Measurements from ENCODE around the gene SMCO4. TPM values are rescaled to one million over a fixed set of nuclear protein-coding genes. Genes with fewer than 3 reads are reported as not detected.
A peak's percentile ranks its signal among the peaks of the same experiment; 100 is the strongest.

SMCO4 gene
- total RNA-seq, 2 donors from 2014 or later = 6.6 to 8.9 TPM

- Mint-ChIP-seq H3K4me1 (peaks cover 70% of the 10 kb centered on the region), H3K36me3 (ENCODE audit: low read depth) (no peaks in the 10 kb centered on the region), H3K4me3 (peak overlapping the region; percentile 74), H3K27me3 (no peaks in the 10 kb centered on the region), H3K27ac (peak overlapping the region; percentile 93)
- no peaks in the 10 kb centered on the region for H3K9me3 ChIP-seq (ENCODE audit: control insufficient read depth, low read length, poor library complexity, severe bottlenecking)
- no peak for ATAC-seq
- DNase-seq = no peak
These were observed 12.7 kb downstream of the SMCO4 start for GRCh38 chr11:93530468-93530826.

- peak overlapping the region; percentile 74 for H3K4me3 Mint-ChIP-seq
- DNase-seq = no peak
- H3K27me3 Mint-ChIP-seq = no peaks in the 10 kb centered on the region
- ATAC-seq = peak; percentile 20
- H3K9me3 ChIP-seq (ENCODE audit: control insufficient read depth, low read length, poor library complexity, severe bottlenecking) = no peaks in the 10 kb centered on the region
- peaks cover 69% of the 10 kb centered on the region for H3K4me1 Mint-ChIP-seq
- no peaks in the 10 kb centered on the region for H3K36me3 Mint-ChIP-seq (ENCODE audit: low read depth)
- peak overlapping the region; percentile 93 for H3K27ac Mint-ChIP-seq
These were observed 13.3 kb downstream of the SMCO4 start for GRCh38 chr11:93529707-93530467.

- Mint-ChIP-seq H3K27me3 (no peaks in the 10 kb centered on the region), H3K27ac (peak overlapping the region; percentile 93), H3K36me3 (ENCODE audit: low read depth) (peaks cover 2% of the 10 kb centered on the region), H3K4me3 (peak overlapping the region; percentile 53), H3K4me1 (peaks cover 76% of the 10 kb centered on the region)
- ATAC-seq (no peak), DNase-seq (no peak)
- no peaks in the 10 kb centered on the region for H3K9me3 ChIP-seq (ENCODE audit: control insufficient read depth, low read length, poor library complexity, severe bottlenecking)
These were observed 14.2 kb downstream of the SMCO4 start for GRCh38 chr11:93528757-93529645.

GRCh38 chr11:93528252-93528651, 14.9 kb downstream of the SMCO4 start:
- peak overlapping the region; percentile 93 for H3K27ac Mint-ChIP-seq
- ATAC-seq (no peak), DNase-seq (no peak)
- peak overlapping the region; percentile 53 for H3K4me3 Mint-ChIP-seq
- no peaks in the 10 kb centered on the region for H3K27me3 Mint-ChIP-seq
- H3K4me1 Mint-ChIP-seq = peaks cover 75% of the 10 kb centered on the region
- no peaks in the 10 kb centered on the region for H3K9me3 ChIP-seq (ENCODE audit: control insufficient read depth, low read length, poor library complexity, severe bottlenecking)
- peaks cover 2% of the 10 kb centered on the region for H3K36me3 Mint-ChIP-seq (ENCODE audit: low read depth)

- H3K36me3 Mint-ChIP-seq (ENCODE audit: low read depth) = peaks cover 2% of the 10 kb centered on the region
- peak overlapping the region; percentile 95 for H3K27ac Mint-ChIP-seq
- H3K27me3 Mint-ChIP-seq = no peaks in the 10 kb centered on the region
- no peak for DNase-seq
- H3K4me3 Mint-ChIP-seq = peak overlapping the region; percentile 80
- H3K4me1 Mint-ChIP-seq = peaks cover 71% of the 10 kb centered on the region
- H3K9me3 ChIP-seq (ENCODE audit: control insufficient read depth, low read length, poor library complexity, severe bottlenecking) = no peaks in the 10 kb centered on the region
- peak; percentile 42 for ATAC-seq
These were observed 16.3 kb downstream of the SMCO4 start for GRCh38 chr11:93526641-93527583.

- peak overlapping the region; percentile 80 for H3K4me3 Mint-ChIP-seq
- peak overlapping the region; percentile 95 for H3K27ac Mint-ChIP-seq
- peaks cover 73% of the 10 kb centered on the region for H3K4me1 Mint-ChIP-seq
These were observed 16.9 kb downstream of the SMCO4 start for GRCh38 chr11:93526346-93526633.

GRCh38 chr11:93525601-93526345, 17.4 kb downstream of the SMCO4 start:
- H3K4me3 Mint-ChIP-seq = peak overlapping the region; percentile 80
- ATAC-seq (peak; percentile 40), DNase-seq (no peak)
- no peaks in the 10 kb centered on the region for H3K9me3 ChIP-seq (ENCODE audit: control insufficient read depth, low read length, poor library complexity, severe bottlenecking)
- no peaks in the 10 kb centered on the region for H3K27me3 Mint-ChIP-seq
- H3K36me3 Mint-ChIP-seq (ENCODE audit: low read depth) = peaks cover 2% of the 10 kb centered on the region
- peaks cover 73% of the 10 kb centered on the region for H3K4me1 Mint-ChIP-seq
- H3K27ac Mint-ChIP-seq = peak overlapping the region; percentile 95

More at GRCh38 chr11:93526346-93526633, 16.9 kb downstream of the SMCO4 start:
- DNase-seq (no peak), ATAC-seq (peak; percentile 12)
- no peaks in the 10 kb centered on the region for H3K9me3 ChIP-seq (ENCODE audit: control insufficient read depth, low read length, poor library complexity, severe bottlenecking)
- peaks cover 2% of the 10 kb centered on the region for H3K36me3 Mint-ChIP-seq (ENCODE audit: low read depth)
- no peaks in the 10 kb centered on the region for H3K27me3 Mint-ChIP-seq

- peaks cover 2% of the 10 kb centered on the region for H3K36me3 Mint-ChIP-seq (ENCODE audit: low read depth)
- H3K27ac Mint-ChIP-seq = peak overlapping the region; percentile 95
- H3K9me3 ChIP-seq (ENCODE audit: control insufficient read depth, low read length, poor library complexity, severe bottlenecking) = no peaks in the 10 kb centered on the region
- peak overlapping the region; percentile 81 for H3K4me3 Mint-ChIP-seq
- no peaks in the 10 kb centered on the region for H3K27me3 Mint-ChIP-seq
- H3K4me1 Mint-ChIP-seq = peaks cover 73% of the 10 kb centered on the region
- DNase-seq (no peak), ATAC-seq (no peak)
These were observed 18.3 kb downstream of the SMCO4 start for GRCh38 chr11:93524858-93525257.

- peaks cover 2% of the 10 kb centered on the region for H3K36me3 Mint-ChIP-seq (ENCODE audit: low read depth)
- no peak for DNase-seq
- peak overlapping the region; percentile 81 for H3K4me3 Mint-ChIP-seq
- peak; percentile 11 for ATAC-seq
- no peaks in the 10 kb centered on the region for H3K27me3 Mint-ChIP-seq
- peak overlapping the region; percentile 95 for H3K27ac Mint-ChIP-seq
- H3K4me1 Mint-ChIP-seq = peaks cover 73% of the 10 kb centered on the region
- no peaks in the 10 kb centered on the region for H3K9me3 ChIP-seq (ENCODE audit: control insufficient read depth, low read length, poor library complexity, severe bottlenecking)
These were observed 19.0 kb downstream of the SMCO4 start for GRCh38 chr11:93524173-93524536.

GRCh38 chr11:93520726-93521509, 22.3 kb downstream of the SMCO4 start:
- DNase-seq (no peak), ATAC-seq (peak; percentile 61)
- H3K9me3 ChIP-seq (ENCODE audit: control insufficient read depth, low read length, poor library complexity, severe bottlenecking) = no peaks in the 10 kb centered on the region
- Mint-ChIP-seq H3K27me3 (no peaks in the 10 kb centered on the region), H3K4me1 (peaks cover 64% of the 10 kb centered on the region), H3K27ac (peak overlapping the region; percentile 95), H3K36me3 (ENCODE audit: low read depth) (peaks cover 2% of the 10 kb centered on the region), H3K4me3 (peak overlapping the region; percentile 74)

- H3K27me3 Mint-ChIP-seq = no peaks in the 10 kb centered on the region
- ATAC-seq (no peak), DNase-seq (no peak)
- H3K9me3 ChIP-seq (ENCODE audit: control insufficient read depth, low read length, poor library complexity, severe bottlenecking) = no peaks in the 10 kb centered on the region
- peak overlapping the region; percentile 57 for H3K27ac Mint-ChIP-seq
- H3K4me1 Mint-ChIP-seq = peaks cover 49% of the 10 kb centered on the region
- no peak overlapping the region for H3K4me3 Mint-ChIP-seq
- no peaks in the 10 kb centered on the region for H3K36me3 Mint-ChIP-seq (ENCODE audit: low read depth)
These were observed 24.0 kb downstream of the SMCO4 start for GRCh38 chr11:93519179-93519578.

GRCh38 chr11:93518081-93518480, 25.1 kb downstream of the SMCO4 start:
- Mint-ChIP-seq H3K4me3 (no peak overlapping the region), H3K36me3 (ENCODE audit: low read depth) (no peaks in the 10 kb centered on the region), H3K27ac (peak overlapping the region; percentile 59), H3K27me3 (no peaks in the 10 kb centered on the region), H3K4me1 (peaks cover 46% of the 10 kb centered on the region)
- ATAC-seq (no peak), DNase-seq (no peak)
- H3K9me3 ChIP-seq (ENCODE audit: control insufficient read depth, low read length, poor library complexity, severe bottlenecking) = no peaks in the 10 kb centered on the region
